Measurements from ENCODE around the gene ACADL. TPM values are rescaled to one million over a fixed set of nuclear protein-coding genes. Genes with fewer than 3 reads are reported as not detected.

ACADL gene
- total and polyA plus RNA-seq, 2 of the 8 experiments (the other 6 are each of a cell fraction or from before 2014, with no cell fraction given), result 0.11 to 0.34 TPM

GRCh38 chr2:210171309-210172218, 53.7 kb downstream of the ACADL start, which contains the start of gene KANSL1L (continued):
- peak in 1 of 2 experiments; percentile 47; a peak in 1 of 4 replicates for TF ChIP-seq SIN3A (conservative IDR thresholded peaks at IDR 0.05 in 1 of 2, IDR thresholded peaks at IDR 0.05 in 1 of 2; ENCODE audit: low read depth in 1 of 2, low read length in 2 of 2)
- TF ChIP-seq SP1 (IDR thresholded peaks at IDR 0.05; ENCODE audit: low read depth, low read length), result peak; percentile 95
- peak; percentile 35; the same call in 1 of the 2 replicates for TF ChIP-seq SP4 (IDR thresholded peaks at IDR 0.05; ENCODE audit: low read length)
- no peak for TF ChIP-seq POU5F1 (IDR thresholded peaks at IDR 0.05; ENCODE audit: low read depth, low read length)
- peak in 1 of 2 experiments; percentile 71; a peak in 1 of 4 replicates for TF ChIP-seq HDAC2 (IDR thresholded peaks at IDR 0.05; ENCODE audit: borderline replicate concordance in 1 of 2, low read depth in 2 of 2, low read length in 2 of 2)
- TF ChIP-seq HDAC6 (IDR thresholded peaks at IDR 0.05; ENCODE audit: low read depth, low read length), result no peak
- TF ChIP-seq EGR1 (IDR thresholded peaks at IDR 0.05; ENCODE audit: borderline replicate concordance, low read depth, low read length), result no peak
- peak; percentile 58; the same call in 1 of the 2 replicates for TF ChIP-seq RBBP5 (IDR thresholded peaks at IDR 0.05; ENCODE audit: borderline replicate concordance, low read depth, low read length)
- TF ChIP-seq CEBPB (IDR thresholded peaks at IDR 0.05; ENCODE audit: low read depth, low read length), result no peak
- peak; percentile 28 for TF ChIP-seq CTBP2 (IDR thresholded peaks at IDR 0.05; ENCODE audit: borderline replicate concordance, insufficient read depth, insufficient read length, low read length)
- TF ChIP-seq POLR2AphosphoS5 (IDR thresholded peaks at IDR 0.05; ENCODE audit: low read depth, low read length), result peak; percentile 64
- peak; percentile 17; the same call in 1 of the 2 replicates for TF ChIP-seq PHF8 (conservative IDR thresholded peaks at IDR 0.05; ENCODE audit: low read depth, low read length)
- no peak for TF ChIP-seq USF2 (IDR thresholded peaks at IDR 0.05; ENCODE audit: low read length)
- peak; percentile 91 for TF ChIP-seq ASH2L (IDR thresholded peaks at IDR 0.05; ENCODE audit: low read length)
- TF ChIP-seq ATF2 (IDR thresholded peaks at IDR 0.05; ENCODE audit: low read length), result no peak
- TF ChIP-seq CBX5 (IDR thresholded peaks at IDR 0.05; ENCODE audit: low read depth, low read length), result no peak

Measured in H1 (cell line).